DOHH2 (cell line): ENCODE results near the gene PRKG2.

Source experiments
- H3F3A ChIP-seq: fragments of 200-600 bp; sonication (generic), shearing (Covaris generic); 2 replicates; pipeline ENCODE4 v1.6.0; 2016; ENCODE audit warnings: antibody characterized with exemption, mild to moderate bottlenecking; ENCODE audit not compliant: control insufficient read depth, insufficient read depth
- H3K27ac ChIP-seq: fragments of 200-600 bp; sonication (generic); 2 replicates; pipeline ENCODE4 v1.5.1; 2014; ENCODE audit warnings: low read depth, mild to moderate bottlenecking, low read length, moderate library complexity
- H3K27me3 ChIP-seq: fragments of 200-600 bp; sonication (generic); 2 replicates; pipeline ENCODE4 v1.6.1; 2014; ENCODE audit warnings: mild to moderate bottlenecking, low read length, mixed read lengths; ENCODE audit not compliant: control insufficient read depth
- H3K36me3 ChIP-seq: fragments of 200-600 bp; sonication (generic); 2 replicates; pipeline ENCODE4 v1.6.1; 2014; ENCODE audit warnings: mild to moderate bottlenecking, low read length, moderate library complexity, mixed read lengths; ENCODE audit not compliant: control insufficient read depth
- H3K4me1 ChIP-seq: fragments of 200-600 bp; sonication (generic); 2 replicates; pipeline ENCODE4 v1.6.1; 2014; ENCODE audit warnings: mild to moderate bottlenecking, low read length, mixed read lengths; ENCODE audit not compliant: control insufficient read depth
- H3K4me2 ChIP-seq: fragments of 200-600 bp; sonication (generic); 2 replicates; pipeline ENCODE4 v1.6.0; 2014; ENCODE audit warnings: mild to moderate bottlenecking, low read length, moderate library complexity
- H3K4me3 ChIP-seq: fragments of 200-600 bp; sonication (generic); 2 replicates; pipeline ENCODE4 v1.5.1; 2014; ENCODE audit warnings: mild to moderate bottlenecking, low read length, mixed read lengths
- H3K79me2 ChIP-seq: fragments of 200-600 bp; sonication (generic); 2 replicates; pipeline ENCODE4 v1.6.1; 2014; ENCODE audit warnings: mild to moderate bottlenecking, low read length, mixed read lengths; ENCODE audit not compliant: control insufficient read depth
- H3K9me2 ChIP-seq: fragments of 200-600 bp; sonication (generic); replicated peaks from 2 replicates; pipeline ENCODE4 v1.6.1; 2014; ENCODE audit warnings: mild to moderate bottlenecking, low read length, mixed read lengths; ENCODE audit not compliant: control insufficient read depth
- H3K9me3 ChIP-seq: fragments of 200-600 bp; sonication (generic); 2 replicates; pipeline ENCODE4 v1.6.1; 2014; ENCODE audit warnings: antibody characterized with exemption, low read length, mixed read lengths; ENCODE audit not compliant: control insufficient read depth, insufficient read depth
- H4K20me1 ChIP-seq: fragments of 200-600 bp; sonication (generic); 2 replicates; pipeline ENCODE4 v1.6.0; 2014; ENCODE audit warnings: low read depth, mild to moderate bottlenecking, antibody characterized with exemption, low read length, moderate library complexity; ENCODE audit not compliant: control insufficient read depth, insufficient read depth
- CTCF ChIP-seq: fragments of 200-600 bp; sonication (generic); IDR thresholded peaks from one replicate; pipeline ENCODE4 v1.5.1; 2014; ENCODE audit warnings: antibody characterized with exemption, mild to moderate bottlenecking, low read depth, low read length; ENCODE audit not compliant: poor library complexity, severe bottlenecking
- EZH2phosphoT487 ChIP-seq: fragments of 200-600 bp; sonication (generic); IDR thresholded peaks from 2 replicates; pipeline ENCODE4 v1.6.1; 2017; ENCODE audit warnings: borderline replicate concordance, mild to moderate bottlenecking, antibody characterized with exemption, low read length, moderate library complexity, mixed read lengths

The PRKG2 gene

GRCh38 chr4:81180916-81181315, 34.1 kb downstream of the PRKG2 start:
- Histone ChIP-seq H3K4me1 (no peaks in the 10 kb centered on the region), H3K27me3 (no peaks in the 10 kb centered on the region), H3K36me3 (no peaks in the 10 kb centered on the region), H3K9me3 (no peaks in the 10 kb centered on the region), H3K27ac (no peak overlapping the region), H3K79me2 (no peaks in the 10 kb centered on the region), H4K20me1 (no peaks in the 10 kb centered on the region), H3K9me2 (no peaks in the 10 kb centered on the region), H3K4me3 (no peak overlapping the region), H3F3A (no peaks in the 10 kb centered on the region), H3K4me2 (no peak overlapping the region)
- TF ChIP-seq EZH2phosphoT487 (no peak), CTCF (no peak)

GRCh38 chr4:81179326-81179725, 35.7 kb downstream of the PRKG2 start:
- no peaks in the 10 kb centered on the region for H3K9me2 ChIP-seq
- TF ChIP-seq EZH2phosphoT487 (no peak), CTCF (no peak)
- no peaks in the 10 kb centered on the region for H3K79me2 ChIP-seq
- H3K36me3 ChIP-seq: no peaks in the 10 kb centered on the region
- no peaks in the 10 kb centered on the region for H3K27me3 ChIP-seq
- no peaks in the 10 kb centered on the region for H3K4me1 ChIP-seq
- no peak overlapping the region for H3K4me2 ChIP-seq
- H3K27ac ChIP-seq: no peak overlapping the region
- no peaks in the 10 kb centered on the region for H3F3A ChIP-seq
- H4K20me1 ChIP-seq: no peaks in the 10 kb centered on the region
- no peak overlapping the region for H3K4me3 ChIP-seq
- H3K9me3 ChIP-seq: no peaks in the 10 kb centered on the region

- no peak for TF ChIP-seq CTCF
- no peaks in the 10 kb centered on the region for H3K36me3 ChIP-seq
- no peak overlapping the region for H3K4me2 ChIP-seq
- H3K9me3 ChIP-seq: no peaks in the 10 kb centered on the region
- H3K27ac ChIP-seq: no peak overlapping the region
- H3K4me3 ChIP-seq: no peak overlapping the region
- no peaks in the 10 kb centered on the region for H3K27me3 ChIP-seq
- H3K79me2 ChIP-seq: no peaks in the 10 kb centered on the region
- no peaks in the 10 kb centered on the region for H3K4me1 ChIP-seq
- H3K9me2 ChIP-seq: no peaks in the 10 kb centered on the region
- no peaks in the 10 kb centered on the region for H4K20me1 ChIP-seq
- no peaks in the 10 kb centered on the region for H3F3A ChIP-seq
Measured at GRCh38 chr4:81173213-81173612, 41.8 kb downstream of the PRKG2 start.
